RPMI7951 (cell line): ENCODE measurements around the gene GRHL1. TPM values are rescaled to one million over a fixed set of nuclear protein-coding genes. Genes with fewer than 3 reads are reported as not detected.

ENCODE experiments used
- DNase-seq: peaks from one replicate; pipeline ENCODE4 v3.0.0-alpha.2; 2012; ENCODE audit warnings: low read depth
- total RNA-seq: library from RNA; depleted of rRNA; stranded (reverse); fragments of >200 nt; shearing (Covaris generic); gene quantifications from 2 replicates; pipeline ENCODE4 v1.2.3, GENCODE V29; 2014

Gene GRHL1
- total RNA-seq, 1 experiment from 2014 or later: 0.36 TPM

DNA sequence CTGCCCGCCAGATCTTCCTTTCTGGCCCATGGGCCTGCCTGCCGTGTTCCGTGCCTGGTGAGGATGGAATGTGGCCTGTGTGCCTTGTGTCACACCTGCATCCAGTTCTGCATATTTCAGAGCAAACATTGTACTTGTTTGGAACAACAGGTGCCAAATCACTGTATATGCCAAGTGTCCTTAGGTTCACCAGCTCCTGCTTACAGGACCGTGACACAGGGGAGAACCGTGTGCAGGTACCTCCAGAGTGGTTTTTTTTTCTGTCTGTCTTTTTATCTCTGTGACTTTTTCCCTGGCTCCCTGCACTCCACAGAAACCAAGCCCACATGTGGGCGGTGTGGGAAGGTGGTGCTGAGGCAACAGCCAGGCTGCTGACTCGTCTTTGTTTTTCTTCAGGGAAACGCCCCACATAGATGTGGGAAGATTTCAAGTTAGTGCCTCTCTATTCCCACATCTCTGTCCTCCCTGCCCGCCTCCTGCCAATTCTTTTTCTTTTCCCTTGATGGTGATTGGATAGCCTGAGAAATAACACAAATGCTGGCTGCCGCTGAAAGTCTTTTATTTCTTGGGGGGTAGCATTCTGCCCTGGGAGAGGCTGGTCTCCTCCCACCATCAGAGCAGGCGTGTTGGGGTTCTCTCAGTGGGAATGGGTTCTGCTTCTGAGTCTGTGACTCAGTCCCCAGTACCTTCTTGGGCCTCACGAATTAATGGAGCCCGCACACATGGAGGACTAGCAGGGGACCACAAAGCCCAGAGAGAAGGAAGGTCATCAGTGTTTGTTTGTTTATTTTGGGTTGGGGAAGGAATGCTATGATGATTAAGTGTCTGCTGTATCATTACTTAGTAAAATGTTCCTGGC is 21.4 kb downstream of the GRHL1 start:
- peak; percentile 42 for DNase-seq

DNA sequence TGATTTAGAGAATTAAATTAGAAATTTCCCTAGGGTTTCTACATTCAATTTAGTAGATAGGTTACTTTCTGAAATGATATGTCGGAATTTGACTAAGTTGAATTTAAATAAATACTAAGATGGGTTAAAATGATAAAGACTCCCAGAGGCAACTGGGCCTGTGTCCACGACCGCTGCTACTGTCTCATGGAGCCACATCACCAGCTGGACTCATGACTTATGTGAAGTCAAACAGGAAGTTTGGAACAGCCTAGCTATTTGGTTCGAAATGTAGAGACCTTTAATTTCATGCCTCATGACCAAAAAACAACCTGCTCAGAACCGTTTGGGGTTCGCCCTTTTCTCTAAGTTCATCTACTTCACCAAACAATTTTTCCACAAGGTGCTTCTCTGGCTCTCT is 22.2 kb downstream of the GRHL1 start:
- DNase-seq: peak; percentile 49

DNA sequence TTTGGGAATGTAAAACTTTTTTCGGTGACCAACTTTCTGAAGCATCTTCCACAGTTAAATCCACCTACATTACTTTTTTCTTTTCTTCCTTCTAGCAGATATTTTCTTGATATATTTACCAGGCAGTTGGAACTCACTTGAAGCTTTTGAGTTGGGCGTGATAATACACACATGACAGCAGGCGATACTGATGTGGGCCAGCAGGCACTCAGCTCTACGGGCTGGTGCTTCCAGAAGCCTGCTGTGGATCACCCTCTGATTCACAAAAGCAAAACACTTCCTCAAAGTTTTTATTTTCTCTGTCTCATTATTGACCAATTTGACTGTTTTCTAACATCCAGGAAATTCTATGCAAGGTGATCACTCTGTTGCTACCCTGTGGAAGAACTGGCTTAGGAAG is 22.9 kb downstream of the GRHL1 start:
- no peak for DNase-seq

DNA sequence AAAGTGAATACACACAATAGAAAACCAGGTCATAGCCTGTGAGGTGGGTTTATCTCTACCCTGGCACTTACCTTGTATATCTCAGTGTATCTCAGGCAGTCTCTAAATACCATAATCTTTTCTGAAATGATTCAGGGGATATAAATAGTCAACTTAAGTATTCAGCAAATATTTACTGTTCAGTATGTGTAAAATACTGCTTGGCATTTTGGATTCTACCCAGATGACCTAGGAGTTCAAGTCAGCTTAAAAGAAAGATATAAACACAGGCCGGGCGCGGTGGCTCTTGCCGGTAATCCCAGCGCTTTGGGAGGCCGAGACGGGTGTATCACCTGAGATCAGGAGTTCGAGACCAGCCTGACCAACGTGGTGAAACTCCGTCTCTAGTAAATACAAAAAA is 23.8 kb downstream of the GRHL1 start:
- DNase-seq: no peak

DNA sequence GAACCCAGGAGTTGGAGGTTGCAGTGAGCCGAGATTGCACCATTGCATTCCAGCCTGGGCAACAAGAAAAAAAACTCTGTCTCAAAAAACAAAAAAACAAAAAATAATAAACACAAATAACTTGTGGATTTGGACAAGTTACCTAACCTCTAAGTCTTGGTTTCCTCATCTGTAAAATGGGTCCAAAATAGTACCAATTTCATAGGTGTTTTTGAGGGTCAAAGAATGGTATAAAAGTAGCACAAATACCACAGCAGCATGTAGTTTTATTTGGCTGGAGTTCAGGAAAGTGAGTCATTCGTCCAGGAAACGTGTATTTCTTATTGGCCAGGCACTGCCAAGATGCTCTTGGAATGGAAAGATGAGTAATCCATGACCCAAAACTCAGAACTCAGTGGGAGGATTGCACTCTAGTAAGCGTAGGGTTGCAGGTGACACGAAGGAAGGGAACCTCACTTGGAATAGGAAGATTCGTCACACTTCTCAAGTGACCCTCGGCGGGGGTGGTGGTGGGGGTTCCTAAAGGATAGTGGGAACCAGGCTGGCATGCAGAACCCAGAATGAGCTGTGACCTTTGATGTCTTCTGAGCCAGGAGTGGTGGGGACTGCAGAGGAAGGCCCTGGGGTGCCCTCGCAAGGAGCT is 24.4 kb downstream of the GRHL1 start:
- DNase-seq: peak; percentile 97

DNA sequence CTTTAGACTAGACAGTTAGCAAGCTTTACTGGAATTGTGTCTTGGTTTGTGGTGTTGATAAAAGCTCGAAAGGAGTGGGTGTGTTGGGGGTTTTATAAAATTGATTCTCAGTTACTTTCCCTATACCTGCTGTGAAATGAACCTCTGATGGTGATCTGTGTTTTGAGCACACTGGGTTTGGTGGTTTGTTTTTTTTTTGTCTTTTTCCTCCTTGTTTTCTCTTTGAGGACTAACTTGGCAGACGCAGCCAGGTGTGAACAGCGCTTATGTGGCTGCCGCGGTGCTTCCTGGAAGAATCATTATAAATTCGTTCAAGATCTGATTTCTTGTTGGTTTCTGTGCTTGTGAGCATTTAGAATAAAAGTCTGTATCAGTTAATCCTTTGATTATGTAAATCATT is 28.5 kb downstream of the GRHL1 start:
- no peak for DNase-seq

DNA sequence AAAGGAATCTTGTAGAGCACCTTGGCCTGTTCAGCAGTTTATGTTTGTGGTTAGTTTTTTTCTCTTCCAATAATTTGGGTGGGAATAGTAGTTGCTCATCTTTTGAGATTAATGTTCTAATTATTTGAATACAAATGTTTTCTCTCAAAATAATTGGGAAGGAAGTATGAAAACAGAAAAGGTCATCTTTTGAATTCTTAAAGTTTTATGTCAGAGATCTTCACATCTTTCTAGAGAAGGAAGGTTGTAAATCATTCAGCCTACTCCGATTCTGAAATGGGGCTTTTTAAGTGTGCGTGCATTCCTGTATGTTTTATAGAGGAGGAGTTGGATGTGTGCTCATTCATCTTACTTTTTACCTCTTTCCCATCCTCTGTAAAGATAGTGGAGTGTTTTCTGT is 29.0 kb downstream of the GRHL1 start:
- DNase-seq: no peak

DNA sequence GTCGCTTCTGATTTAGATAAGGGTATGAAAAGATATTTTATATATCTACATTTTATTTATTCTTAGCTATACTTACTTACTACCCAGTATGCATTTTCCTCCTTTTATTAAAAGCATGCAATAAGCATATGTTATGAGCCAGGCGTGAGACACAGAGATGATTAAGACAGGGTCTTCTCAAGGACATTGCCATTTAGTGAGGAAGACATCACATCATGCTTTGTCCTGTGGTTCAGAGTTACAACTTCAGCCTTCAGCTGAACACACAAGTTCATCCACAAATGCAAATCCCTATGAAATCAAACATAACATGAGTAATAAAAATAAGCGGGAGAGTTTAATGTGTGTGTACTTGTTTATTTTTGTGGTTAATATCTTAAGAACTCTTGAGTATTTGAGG is 30.2 kb downstream of the GRHL1 start:
- no peak for DNase-seq

DNA sequence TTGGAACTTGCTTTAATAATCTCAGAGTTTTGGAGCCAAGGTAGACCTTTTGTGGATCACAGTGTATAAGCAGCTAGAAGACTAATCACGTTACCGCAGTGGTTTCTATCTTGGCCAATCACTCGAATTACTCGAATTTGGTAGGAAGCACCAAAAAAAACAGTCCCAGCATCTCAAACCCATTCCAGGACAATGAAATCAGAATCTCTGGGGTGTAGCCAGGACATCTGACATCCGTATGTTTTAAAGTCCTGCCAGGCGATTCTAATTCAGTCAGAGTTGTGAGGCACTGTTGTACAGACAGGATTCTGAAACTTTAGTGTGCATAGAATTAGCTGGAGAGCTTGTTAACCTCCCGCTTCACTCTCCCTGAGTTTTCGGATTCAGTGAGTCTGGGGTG is 30.8 kb downstream of the GRHL1 start:
- DNase-seq: peak; percentile 81

DNA sequence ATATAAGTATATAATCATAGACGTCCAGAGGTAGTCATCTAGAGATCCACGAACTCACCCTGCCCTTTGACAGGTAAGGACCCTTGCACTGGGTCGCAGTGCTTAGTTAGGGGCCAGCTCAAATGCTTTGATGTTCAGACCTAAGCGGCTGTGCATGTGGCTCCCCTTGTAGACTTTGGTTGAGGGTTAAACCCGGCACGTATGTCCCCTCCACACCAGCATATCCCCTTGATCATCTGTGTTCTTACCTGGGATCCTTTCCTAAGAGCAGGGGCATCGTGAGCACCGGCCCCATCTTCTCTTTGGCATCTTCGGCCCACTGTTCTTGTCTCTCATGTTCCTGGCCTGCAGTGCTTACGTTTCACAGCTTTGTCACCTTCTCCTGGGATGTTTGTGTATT is 31.4 kb downstream of the GRHL1 start:
- no peak for DNase-seq

DNA sequence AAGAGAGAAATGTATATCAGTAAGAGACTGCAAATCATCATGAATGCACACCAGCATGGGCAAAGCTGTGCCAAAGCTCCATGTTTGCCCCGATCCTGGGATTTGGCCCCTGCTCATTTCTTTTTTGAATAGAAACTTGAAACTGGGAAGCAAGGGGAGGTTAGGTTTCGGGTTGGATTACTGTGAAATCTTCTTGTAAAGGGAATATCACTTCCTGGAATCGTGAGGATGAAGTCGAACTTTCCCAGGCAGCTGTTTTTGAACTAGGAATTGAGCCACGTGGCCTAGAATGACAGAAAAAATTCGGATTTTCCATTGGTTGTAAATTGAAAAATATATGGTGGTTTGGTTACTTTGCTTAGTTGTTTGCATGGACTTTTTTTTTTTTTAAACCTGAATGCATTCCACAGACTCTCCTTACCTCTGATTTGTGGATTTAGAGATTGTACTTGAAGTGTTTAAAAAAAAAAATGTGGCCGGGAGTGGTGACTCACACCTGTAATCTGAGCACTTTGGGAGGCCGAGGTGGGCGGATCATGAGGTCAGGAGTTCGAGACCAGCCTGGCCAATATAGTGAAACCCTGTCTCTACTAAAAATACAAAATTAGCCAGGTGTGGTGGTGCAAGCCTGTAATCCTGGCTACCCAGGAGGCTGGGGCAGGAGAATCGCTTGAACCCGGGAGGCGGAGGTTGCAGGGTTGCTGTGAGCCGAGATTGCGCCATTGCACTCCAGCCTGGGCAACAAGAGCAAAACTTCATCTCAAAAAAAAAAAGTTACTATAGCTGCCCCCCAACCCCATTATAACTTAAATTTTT is 32.1 kb downstream of the GRHL1 start:
- peak; percentile 29 for DNase-seq

DNA sequence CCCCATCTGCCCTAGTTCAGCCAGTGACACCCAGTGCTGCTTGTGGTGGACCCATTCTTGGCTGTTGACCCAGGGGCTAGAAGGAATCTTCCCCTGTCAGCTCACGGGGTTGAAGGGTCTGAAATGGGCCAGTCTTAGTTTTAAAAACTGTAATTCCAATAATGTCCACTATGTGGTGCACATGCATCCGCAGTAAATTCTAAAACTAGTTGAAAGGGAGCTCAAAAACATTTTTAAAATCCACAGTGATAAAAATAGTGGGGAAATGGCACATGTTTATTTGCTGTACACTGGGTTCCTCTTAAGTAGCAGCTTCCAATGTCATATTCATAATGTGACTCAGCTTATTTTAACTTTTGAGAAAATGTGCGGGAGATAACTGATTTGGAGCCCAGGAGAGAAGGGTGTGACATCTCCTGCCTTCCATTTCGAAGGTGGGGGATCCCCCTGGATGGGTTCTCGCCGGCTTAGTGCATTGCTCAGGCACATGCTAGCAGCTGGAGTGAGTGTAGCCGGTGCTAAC is 32.8 kb downstream of the GRHL1 start:
- peak; percentile 56 for DNase-seq

DNA sequence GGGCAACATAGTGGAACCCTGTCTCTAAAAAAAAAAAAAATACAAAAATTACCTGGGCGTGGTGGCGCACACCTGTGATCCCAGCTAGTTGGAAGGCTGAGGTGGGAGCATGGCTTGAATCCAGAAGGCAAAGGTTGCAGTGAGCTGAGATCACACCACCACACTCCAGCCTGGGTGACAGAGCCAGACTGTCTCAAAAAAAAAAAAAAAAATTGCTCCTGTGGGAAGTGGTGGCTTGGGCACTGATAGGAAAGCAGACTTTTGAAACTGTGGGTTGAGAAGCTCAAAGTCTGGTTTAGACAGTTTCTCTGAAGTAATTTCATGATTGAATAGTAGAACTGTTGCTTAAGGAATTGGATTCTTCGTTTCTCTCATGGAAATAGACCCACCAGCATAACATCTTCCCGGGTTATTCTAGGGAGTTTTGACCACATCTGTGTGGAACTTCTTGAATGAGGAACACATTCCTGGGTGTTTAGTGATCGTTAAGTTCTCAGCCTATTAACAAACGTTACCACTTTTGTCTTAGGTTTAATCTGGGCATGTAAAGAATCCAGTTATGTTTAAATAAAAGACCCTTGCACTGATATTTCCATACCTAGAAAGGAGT is 33.5 kb downstream of the GRHL1 start:
- no peak for DNase-seq

DNA sequence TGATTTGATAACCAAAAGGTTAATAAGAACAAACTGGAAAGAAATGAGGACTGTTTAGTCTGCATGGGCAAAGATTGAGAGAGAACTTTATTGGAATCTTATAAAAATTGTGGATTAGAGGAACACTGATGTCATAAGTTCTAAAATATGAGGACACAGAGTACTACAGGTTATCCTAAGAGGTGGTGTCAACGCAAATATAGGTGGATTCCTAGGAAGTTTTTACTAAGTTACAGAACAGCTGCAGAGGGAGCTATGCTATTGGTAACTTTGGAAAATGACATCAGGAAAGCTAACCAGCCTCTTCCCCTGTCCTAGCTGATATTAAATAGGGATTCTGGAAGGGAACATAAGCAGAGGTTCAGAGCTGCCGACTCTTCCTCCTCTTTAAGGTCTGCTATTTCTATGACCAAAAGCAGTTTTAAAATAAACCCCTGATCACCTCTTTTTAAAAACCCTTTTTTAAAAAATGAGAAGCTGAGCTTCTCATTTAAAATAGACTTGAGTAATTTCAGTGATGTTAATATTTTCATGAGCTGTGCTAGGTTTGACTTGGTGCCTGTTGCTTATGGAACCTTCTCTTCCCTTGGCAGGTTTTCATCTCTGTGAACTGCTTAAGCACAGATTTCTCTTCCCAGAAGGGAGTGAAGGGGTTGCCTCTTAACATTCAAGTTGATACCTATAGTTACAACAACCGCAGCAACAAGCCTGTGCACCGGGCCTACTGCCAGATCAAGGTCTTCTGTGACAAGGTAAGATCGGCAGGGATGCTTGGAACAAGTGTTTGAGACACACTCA is 34.2 kb downstream of the GRHL1 start:
- DNase-seq: no peak

DNA sequence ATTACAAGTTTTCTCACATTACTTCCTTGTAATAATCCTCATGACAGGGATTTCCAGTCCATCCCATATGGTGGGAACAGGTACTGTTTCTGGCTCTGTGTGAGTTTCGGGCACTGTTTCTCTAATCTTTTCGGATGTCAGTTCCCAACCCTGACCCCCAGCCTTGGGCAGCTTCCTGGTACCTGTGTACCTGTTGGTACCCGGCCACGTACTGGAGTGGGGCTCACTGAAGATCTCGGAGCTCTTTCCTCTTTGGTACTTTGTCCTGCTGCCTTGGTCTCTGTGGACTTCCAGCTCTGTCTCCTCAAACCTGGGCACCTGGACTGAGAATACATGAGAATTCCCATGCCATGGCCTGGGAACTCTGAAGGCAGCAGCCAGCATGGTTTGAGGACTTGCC is 36.8 kb downstream of the GRHL1 start:
- DNase-seq: no peak

DNA sequence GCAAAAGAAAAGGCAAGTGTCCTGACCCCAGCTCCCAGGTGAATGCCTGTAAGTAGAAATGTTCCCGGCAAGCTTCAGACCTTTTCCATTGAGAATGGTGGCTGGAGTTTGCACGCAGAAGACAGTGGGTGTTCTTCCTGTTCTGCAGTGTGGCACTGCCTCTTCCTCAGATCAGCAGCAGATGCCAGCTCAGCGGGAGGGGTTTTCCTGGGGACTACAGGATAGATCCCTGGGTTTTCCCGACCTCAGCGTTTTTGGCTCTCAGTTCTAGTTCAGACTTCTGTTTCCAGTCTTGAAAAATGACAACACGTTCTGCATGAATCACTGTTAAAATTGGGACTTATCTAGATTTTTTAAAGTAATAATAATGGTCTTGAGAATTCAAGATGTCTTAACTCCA is 39.2 kb downstream of the GRHL1 start:
- no peak for DNase-seq

DNA sequence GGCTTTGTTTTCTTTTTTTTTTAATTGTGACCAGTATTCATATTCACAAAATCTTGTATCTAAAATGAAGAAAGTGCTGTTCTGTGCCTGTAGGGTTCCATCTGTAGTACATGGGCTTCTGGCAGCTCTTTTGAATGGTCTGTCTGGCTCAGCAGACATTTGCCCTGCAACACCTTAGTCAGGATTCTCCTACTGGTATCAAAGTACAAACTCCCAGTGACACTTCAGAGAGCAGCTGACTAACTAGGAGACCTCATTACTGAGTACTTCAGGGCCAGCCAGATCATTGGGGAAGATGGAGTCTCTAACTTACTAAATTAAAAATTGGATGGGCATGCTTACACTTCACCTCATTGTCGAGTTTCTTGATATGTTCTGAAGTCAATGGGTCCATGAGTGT is 39.7 kb downstream of the GRHL1 start:
- no peak for DNase-seq

DNA sequence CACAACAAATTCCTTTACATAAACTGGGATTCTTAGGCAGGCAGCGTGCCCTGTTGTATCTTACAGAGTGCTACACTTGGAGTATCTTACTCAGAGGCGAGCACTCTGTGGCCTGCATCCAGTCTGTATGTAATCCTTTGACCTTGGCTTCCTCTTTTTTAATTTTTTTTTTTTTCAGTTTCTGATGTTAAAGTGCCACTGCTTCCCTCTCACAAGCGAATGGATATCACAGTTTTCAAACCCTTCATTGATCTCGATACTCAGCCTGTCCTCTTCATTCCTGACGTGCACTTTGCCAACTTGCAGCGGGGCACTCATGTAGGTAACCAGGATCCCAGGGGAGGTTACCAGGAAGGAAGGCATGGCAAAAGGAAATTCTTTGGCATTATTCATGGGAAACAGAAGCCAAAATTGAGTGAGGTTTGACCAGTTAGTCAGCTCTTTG is 40.4 kb downstream of the GRHL1 start:
- DNase-seq: no peak

DNA sequence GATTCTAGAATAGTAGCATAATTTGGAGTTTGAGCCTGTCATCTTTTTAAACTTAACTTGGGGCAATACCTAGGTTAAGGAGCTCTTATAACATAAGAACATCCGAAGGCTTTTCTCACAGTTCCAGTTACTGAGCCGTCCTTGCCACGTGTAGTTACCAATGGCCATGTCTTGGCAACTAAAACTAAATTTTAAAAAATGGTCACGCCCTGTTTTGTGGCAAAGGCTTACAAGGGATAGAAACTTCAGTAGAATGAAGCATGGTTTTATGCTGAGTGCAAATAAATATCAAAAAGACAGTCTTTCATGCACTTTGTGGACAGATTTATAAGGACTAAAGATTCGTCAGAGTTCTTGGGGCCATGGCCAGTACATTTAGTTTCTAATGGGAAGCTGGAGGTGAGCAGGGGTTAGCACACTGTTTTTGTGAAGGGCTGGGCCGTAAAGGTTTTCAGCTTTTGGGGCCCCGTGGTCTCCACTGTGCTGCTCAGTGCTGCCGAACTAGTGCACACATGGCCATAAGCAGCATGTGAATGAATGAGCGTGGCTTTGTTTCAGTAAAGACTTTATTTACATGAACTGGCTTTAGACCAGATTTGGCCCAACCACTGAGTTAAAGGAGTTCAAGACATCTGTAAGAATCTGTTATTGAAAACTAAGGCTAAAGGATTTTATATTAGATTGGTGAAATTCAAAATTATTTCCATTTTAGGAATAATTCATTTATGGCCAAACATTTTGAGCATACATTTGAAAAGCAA is 41.1 kb downstream of the GRHL1 start:
- DNase-seq: no peak

DNA sequence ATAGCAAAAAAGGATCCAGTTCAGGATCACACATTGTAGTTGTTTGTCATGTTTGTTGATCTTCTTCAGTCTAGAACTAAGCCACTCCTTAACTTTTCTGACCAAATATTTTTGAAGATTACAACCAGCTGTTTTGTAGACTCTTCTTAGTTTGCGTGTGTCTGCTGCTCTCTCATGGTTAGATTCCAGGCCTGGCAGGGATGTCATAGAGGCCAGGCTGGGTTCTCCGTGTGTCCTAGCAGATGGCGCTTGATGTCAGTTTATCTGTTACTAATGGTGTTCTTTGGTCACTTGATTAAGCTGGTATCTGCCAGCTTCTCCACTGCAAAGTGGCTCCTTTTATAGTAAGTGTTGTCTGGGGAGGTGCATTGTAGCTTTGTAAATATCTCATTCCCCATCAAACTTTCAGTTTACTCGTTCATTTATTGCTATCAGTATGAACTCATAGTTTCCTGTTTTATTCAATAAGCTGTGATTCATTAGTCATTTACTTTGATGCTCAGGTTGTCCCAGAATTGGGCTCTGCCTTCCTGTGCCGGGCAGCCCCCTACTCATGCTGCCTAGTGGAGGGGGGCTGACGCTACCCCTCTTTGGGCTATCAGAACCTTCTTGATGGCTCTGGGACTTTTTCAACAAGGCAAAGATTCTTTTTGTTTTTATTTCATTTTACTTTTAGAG is 42.1 kb downstream of the GRHL1 start:
- DNase-seq: no peak
